GM12892 (cell line): ENCODE measurements around the gene MAFB.

Experiments used
- POLR2A ChIP-seq: IDR thresholded peaks from 2 replicates; pipeline ENCODE4 v1.6.1; 2011; ENCODE audit warnings: low read depth, low read length, control low read depth
- POLR2AphosphoS5 ChIP-seq: IDR thresholded peaks from 2 replicates; pipeline ENCODE4 v1.6.1; 2011; ENCODE audit warnings: low read depth, low read length, control low read depth
- TAF1 ChIP-seq: IDR thresholded peaks from 2 replicates; pipeline ENCODE4 v1.6.1; 2011; ENCODE audit warnings: low read depth, mild to moderate bottlenecking, control low read depth, low read length, borderline replicate concordance

DNA sequence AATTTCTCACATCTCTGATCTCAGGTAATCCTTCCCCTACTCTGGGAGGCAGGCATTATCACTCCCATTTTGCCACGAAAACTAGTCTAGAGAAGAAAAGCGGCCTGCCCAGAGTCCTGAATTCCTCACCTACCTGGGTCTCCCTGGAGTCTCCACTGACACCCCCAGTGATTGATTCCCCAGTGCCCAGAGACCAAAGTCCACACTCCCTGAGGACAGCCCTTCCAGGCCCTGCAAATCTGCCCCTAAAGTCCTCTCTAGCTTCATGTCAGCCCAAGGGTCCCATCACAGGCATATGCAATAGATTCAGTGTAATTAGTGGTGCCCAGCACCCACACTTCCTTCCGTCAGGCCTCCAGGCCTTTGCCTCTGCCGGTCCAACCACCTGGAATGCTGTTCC lies 47.2 kb downstream of the MAFB start:
- TF ChIP-seq POLR2A (no peak), POLR2AphosphoS5 (no peak), TAF1 (no peak)
